Retinal pigment epithelial cell (primary cell): ENCODE results near the gene RNF207.

Experiments used
- DNase-seq: peaks from one replicate; pipeline ENCODE4 v3.0.0-alpha.2; 2010; ENCODE audit warnings: low read depth
- H3K4me3 ChIP-seq: 2 replicates; pipeline ENCODE4 v1.5.1; 2011; ENCODE audit warnings: mild to moderate bottlenecking, low read length, control low read depth, moderate library complexity
- TF ChIP-seq, protein P1 (sequence below): conservative IDR thresholded peaks from 2 replicates; pipeline ENCODE4 v1.5.1; 2011; ENCODE audit warnings: low read depth, low read length, control low read depth, inconsistent platforms

The RNF207 gene

DNA sequence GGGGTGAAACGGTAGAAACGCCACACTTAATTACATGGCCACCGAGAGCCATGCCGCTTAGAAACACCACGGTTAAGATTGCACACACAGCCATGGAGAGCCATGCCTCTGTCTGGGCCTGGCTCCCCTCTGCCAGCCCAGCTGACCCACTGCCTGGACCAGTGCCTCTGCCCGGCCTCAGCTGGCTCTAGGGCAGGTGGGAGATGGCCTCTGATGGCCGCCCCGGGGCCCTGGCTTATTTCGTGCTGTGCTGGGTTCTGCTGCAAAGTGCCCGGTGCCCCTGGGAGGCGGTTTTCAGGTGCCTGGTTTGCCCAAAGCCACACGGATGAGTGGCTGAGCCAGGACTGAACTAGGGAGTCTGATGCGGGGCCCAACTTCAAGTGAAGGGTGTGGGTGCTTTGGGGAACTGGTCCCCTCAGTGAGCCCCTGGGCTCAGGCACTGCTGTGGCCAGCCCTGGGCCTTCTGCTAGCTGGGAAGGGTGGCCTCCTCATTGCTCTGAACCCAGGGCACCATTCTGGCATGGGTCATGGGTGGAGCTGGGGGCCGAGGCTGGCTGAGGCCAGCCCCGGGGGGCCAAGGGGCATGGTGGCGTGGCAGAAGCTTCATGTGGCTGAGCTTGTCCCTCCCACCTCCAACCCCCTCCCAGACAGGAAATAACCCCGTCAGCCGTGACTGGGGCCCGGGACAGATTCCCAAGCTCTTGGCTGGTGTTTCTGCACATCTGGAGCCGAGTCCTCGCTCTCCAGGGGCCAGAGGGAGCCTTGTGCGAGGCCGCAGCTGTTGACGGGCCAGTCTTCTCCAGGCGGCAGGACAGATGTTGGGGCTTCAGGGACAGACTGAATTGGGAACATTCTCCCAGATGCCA lies 56.9 kb downstream of the RNF207 start:
- H3K4me3 ChIP-seq, result no peak overlapping the region

DNA sequence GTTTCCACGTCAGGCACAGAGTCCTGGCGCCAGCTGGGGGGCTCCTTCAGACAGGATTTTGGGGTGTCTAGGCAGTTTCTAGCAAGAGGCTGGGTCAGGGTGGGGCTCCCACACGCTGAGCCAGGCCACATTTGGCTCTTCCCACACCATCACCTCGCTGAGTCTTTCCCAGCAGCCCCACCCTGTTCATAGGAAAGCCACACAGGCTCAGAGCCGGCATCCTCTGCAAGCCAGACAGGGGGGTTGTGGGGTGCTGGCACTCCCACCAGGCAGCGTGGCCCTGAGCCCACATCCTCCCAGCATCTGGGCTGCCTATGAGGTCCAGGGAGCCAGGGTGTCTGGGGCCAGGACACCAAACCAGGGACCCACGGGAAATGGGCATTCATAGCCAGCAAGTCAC lies 57.8 kb downstream of the RNF207 start:
- no peak overlapping the region for H3K4me3 ChIP-seq
- TF ChIP-seq, protein P1, sequence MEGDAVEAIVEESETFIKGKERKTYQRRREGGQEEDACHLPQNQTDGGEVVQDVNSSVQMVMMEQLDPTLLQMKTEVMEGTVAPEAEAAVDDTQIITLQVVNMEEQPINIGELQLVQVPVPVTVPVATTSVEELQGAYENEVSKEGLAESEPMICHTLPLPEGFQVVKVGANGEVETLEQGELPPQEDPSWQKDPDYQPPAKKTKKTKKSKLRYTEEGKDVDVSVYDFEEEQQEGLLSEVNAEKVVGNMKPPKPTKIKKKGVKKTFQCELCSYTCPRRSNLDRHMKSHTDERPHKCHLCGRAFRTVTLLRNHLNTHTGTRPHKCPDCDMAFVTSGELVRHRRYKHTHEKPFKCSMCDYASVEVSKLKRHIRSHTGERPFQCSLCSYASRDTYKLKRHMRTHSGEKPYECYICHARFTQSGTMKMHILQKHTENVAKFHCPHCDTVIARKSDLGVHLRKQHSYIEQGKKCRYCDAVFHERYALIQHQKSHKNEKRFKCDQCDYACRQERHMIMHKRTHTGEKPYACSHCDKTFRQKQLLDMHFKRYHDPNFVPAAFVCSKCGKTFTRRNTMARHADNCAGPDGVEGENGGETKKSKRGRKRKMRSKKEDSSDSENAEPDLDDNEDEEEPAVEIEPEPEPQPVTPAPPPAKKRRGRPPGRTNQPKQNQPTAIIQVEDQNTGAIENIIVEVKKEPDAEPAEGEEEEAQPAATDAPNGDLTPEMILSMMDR, result no peak
- DNase-seq, result no peak

More for the DNA sequence above, 56.9 kb downstream of the RNF207 start:
- TF ChIP-seq, protein P1, result no peak
- no peak for DNase-seq

DNA sequence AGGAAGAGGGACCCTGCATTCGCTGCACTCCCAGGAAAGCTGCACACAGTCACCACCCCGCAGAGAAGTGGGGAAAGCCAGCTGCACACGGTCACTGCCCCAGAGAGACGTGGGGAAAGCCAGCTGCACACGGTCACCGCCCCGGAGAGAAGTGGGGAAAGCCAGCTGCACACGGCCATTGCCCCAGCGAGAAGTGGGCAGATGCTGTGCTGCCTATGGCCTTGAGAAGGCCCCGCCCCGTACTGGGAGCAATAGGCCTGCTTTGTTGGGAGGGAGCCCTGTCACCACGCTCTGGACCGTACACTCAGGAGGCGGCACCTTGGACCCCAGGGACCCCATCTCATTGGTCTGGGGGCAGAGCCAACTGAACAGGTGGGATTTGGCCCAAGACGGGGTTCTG lies 59.2 kb downstream of the RNF207 start:
- DNase-seq, result no peak
- TF ChIP-seq, protein P1, result no peak
- no peak overlapping the region for H3K4me3 ChIP-seq

DNA sequence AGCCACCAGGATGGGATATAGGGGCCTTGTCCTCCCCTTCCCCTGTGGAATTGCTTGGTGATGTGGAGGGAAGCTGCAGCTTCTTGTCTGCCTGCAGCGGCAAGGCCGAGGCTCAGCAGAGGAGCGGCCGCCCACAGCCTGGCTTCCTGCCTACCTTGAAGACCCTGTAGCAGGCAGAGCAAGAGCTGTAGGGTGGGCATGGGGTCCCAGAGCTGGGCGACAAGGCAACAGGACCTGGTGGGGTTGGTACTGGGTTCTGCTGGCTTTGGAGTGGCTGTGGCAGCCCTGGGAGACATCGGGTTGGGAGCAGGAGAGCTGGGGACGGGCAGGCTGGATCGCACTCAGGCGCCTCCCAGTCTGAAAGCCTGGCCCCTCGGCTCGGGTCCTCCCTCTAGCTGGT lies 60.7 kb downstream of the RNF207 start:
- TF ChIP-seq, protein P1, result no peak
- H3K4me3 ChIP-seq, result no peak overlapping the region
- no peak for DNase-seq

DNA sequence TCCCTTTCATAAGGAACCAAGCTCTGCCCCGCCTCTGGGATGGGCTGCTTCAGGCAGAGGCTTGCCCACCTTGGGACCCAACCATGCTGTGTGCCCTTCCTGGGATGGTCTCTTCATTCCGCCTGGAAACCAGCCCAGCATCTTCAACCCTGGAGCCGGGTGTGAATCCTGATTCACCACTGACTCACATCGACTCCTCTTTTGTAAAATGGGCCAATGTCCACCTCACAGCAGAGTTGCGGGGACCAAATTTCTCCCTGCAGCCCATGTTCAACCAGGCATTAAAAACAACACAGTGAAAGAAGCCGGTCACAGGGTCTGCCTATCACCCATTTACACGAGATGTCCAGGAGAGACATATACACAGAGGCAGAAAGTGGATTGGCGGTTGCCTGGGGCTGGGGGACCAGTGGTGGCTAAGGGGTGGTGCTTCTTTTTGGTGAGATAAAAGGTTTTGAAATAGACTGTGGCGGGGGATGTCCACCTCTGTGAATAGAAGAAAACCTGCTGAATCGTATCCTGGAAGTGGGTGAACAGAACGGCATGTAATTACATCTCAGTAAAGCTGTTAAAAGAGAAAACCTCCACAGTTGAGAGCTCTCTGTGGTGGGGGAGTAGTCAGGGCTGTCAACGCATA lies 61.9 kb downstream of the RNF207 start:
- no peak for DNase-seq
- TF ChIP-seq, protein P1, result no peak
- no peak overlapping the region for H3K4me3 ChIP-seq

DNA sequence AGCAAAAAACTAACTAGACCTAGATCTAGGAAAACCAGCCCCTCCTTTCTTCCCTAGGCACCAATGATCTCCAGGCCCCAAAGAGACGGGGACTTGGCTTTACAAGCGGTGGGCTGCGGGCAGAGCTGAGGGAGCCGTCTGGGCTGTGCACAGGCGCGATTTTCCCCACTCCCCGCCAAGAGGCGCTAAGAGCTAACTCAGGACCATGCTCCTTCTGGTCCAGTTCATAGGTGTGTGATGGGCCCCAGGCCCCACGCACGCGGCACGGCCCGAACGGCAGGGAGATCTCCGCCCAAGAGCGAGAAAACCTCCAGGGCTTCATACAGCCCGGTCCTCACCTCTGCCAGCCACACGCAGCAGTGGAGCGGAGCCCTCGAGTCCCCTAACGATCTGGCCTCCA lies 62.5 kb downstream of the RNF207 start:
- H3K4me3 ChIP-seq, result no peak overlapping the region
- TF ChIP-seq, protein P1, result no peak

DNA sequence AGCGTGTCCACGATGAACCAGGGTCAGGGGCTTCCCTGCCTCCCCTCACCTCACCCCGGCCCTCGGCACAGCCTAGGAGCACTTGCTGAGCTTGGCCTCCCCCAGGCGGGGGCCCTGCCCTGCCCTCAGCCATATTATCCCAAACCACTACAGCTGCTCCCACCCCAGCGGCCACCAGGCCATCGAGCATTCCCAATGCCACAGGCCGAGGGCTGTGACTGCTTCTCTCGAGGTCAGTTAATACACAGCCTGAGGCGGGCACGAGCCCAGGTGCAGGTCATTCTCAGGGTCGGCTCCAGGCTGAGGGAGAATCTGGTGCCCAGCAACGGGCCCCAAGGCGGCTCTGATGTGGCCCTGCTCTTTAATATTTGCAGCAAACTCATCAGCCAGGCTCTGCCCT lies 63.4 kb downstream of the RNF207 start:
- no peak for DNase-seq
- no peak overlapping the region for H3K4me3 ChIP-seq
- TF ChIP-seq, protein P1, result no peak

More for the DNA sequence above, 62.5 kb downstream of the RNF207 start:
- DNase-seq, result no peak
